ENCODE measurements around the gene OR5H6. TPM values are rescaled to one million over a fixed set of nuclear protein-coding genes. Genes with fewer than 3 reads are reported as not detected.

The OR5H6 gene
- total and polyA plus RNA-seq, 2 of the 13 experiments (the other 11 are each of a cell fraction or from before 2014, with no cell fraction given): not detected

DNA sequence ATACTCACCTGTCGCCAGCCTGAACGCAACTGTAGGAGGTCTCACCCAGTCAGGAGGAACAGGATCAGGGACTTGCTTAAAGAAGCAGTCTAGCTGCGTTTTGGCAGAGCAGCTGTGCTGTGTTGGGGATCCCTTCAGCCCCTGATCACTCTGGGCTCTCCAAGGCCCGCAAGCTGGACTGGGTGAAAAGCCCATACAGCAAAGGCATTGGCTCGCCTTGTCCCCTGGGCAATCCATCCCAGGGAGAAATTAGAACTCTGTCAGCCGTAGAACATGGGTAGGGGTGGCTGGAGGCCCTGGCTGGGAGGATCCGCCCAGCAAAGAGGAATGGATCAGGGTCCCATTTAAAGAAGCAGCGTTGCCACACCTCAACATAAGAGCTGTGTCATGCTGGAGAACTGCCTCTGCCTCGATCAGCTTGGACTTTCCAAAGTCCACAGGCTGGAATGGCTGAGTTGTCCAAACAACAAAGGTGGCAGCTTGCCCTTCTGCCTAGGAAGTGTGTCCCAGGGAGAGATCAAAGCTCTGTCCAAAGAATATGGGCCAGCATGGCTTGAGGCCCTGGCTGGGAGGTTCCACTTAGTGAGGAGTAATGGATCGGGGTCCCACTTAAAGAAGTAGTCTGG lies 27.4 kb downstream of the OR5H6 start (continued):
- TF ChIP-seq ATF4 (CRISPR knock-in tag; IDR thresholded peaks at IDR 0.05) (no peak), MAFF (IDR thresholded peaks at IDR 0.05; ENCODE audit: low read depth, low read length) (peak; percentile 43; the same call in 1 of the 2 replicates), ZBTB3 (CRISPR knock-in tag; IDR thresholded peaks at IDR 0.05; ENCODE audit: borderline replicate concordance, low read depth) (no peak), ZNF503 (CRISPR knock-in tag; IDR thresholded peaks at IDR 0.05) (no peak), ZSCAN9 (CRISPR knock-in tag; IDR thresholded peaks at IDR 0.05; ENCODE audit: borderline replicate concordance) (no peak), ZNF264 (CRISPR knock-in tag; IDR thresholded peaks at IDR 0.05) (no peak), ZNF282 (IDR thresholded peaks at IDR 0.05; ENCODE audit: partially characterized antibody) (no peak), PAX8 (CRISPR knock-in tag; IDR thresholded peaks at IDR 0.05; ENCODE audit: borderline replicate concordance) (no peak), ZNF788 (CRISPR knock-in tag; IDR thresholded peaks at IDR 0.05; ENCODE audit: borderline replicate concordance) (no peak), CBX2 (IDR thresholded peaks at IDR 0.05; ENCODE audit: low read depth, low read length) (no peak), CBX2 (CRISPR knock-in tag; IDR thresholded peaks at IDR 0.05; ENCODE audit: low read depth) (no peak), ZNF816 (CRISPR knock-in tag; IDR thresholded peaks at IDR 0.05; ENCODE audit: borderline replicate concordance) (no peak), ZNF230 (CRISPR knock-in tag; IDR thresholded peaks at IDR 0.05) (no peak), GATA4 (IDR thresholded peaks at IDR 0.05; ENCODE audit: borderline replicate concordance, low read depth) (no peak), ZNF343 (CRISPR knock-in tag; IDR thresholded peaks at IDR 0.05) (peak; percentile 100)
- TF ChIP-seq, protein P1, sequence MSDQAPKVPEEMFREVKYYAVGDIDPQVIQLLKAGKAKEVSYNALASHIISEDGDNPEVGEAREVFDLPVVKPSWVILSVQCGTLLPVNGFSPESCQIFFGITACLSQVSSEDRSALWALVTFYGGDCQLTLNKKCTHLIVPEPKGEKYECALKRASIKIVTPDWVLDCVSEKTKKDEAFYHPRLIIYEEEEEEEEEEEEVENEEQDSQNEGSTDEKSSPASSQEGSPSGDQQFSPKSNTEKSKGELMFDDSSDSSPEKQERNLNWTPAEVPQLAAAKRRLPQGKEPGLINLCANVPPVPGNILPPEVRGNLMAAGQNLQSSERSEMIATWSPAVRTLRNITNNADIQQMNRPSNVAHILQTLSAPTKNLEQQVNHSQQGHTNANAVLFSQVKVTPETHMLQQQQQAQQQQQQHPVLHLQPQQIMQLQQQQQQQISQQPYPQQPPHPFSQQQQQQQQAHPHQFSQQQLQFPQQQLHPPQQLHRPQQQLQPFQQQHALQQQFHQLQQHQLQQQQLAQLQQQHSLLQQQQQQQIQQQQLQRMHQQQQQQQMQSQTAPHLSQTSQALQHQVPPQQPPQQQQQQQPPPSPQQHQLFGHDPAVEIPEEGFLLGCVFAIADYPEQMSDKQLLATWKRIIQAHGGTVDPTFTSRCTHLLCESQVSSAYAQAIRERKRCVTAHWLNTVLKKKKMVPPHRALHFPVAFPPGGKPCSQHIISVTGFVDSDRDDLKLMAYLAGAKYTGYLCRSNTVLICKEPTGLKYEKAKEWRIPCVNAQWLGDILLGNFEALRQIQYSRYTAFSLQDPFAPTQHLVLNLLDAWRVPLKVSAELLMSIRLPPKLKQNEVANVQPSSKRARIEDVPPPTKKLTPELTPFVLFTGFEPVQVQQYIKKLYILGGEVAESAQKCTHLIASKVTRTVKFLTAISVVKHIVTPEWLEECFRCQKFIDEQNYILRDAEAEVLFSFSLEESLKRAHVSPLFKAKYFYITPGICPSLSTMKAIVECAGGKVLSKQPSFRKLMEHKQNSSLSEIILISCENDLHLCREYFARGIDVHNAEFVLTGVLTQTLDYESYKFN (CRISPR knock-in tag; conservative IDR thresholded peaks at IDR 0.05): peak; percentile 65
- TF ChIP-seq, protein P2, sequence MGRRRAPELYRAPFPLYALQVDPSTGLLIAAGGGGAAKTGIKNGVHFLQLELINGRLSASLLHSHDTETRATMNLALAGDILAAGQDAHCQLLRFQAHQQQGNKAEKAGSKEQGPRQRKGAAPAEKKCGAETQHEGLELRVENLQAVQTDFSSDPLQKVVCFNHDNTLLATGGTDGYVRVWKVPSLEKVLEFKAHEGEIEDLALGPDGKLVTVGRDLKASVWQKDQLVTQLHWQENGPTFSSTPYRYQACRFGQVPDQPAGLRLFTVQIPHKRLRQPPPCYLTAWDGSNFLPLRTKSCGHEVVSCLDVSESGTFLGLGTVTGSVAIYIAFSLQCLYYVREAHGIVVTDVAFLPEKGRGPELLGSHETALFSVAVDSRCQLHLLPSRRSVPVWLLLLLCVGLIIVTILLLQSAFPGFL (CRISPR knock-in tag; IDR thresholded peaks at IDR 0.05): no peak
- TF ChIP-seq, protein P3, sequence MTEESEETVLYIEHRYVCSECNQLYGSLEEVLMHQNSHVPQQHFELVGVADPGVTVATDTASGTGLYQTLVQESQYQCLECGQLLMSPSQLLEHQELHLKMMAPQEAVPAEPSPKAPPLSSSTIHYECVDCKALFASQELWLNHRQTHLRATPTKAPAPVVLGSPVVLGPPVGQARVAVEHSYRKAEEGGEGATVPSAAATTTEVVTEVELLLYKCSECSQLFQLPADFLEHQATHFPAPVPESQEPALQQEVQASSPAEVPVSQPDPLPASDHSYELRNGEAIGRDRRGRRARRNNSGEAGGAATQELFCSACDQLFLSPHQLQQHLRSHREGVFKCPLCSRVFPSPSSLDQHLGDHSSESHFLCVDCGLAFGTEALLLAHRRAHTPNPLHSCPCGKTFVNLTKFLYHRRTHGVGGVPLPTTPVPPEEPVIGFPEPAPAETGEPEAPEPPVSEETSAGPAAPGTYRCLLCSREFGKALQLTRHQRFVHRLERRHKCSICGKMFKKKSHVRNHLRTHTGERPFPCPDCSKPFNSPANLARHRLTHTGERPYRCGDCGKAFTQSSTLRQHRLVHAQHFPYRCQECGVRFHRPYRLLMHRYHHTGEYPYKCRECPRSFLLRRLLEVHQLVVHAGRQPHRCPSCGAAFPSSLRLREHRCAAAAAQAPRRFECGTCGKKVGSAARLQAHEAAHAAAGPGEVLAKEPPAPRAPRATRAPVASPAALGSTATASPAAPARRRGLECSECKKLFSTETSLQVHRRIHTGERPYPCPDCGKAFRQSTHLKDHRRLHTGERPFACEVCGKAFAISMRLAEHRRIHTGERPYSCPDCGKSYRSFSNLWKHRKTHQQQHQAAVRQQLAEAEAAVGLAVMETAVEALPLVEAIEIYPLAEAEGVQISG (CRISPR knock-in tag; IDR thresholded peaks at IDR 0.05): no peak

Data from HepG2 (cell line).